GM10266 (cell line): Measurements from ENCODE around the gene GMEB1.
"Not testable (repeated sequence)": the region's sequence is repeated elsewhere in the genome, so short reads cannot be mapped to it uniquely, and the experiment has no call there.

Experiments
- DNase-seq: peaks from one replicate; pipeline ENCODE4 v3.0.0; 2012; ENCODE audit errors: extremely low spot score
- TF ChIP-seq, protein P1 (sequence below): IDR thresholded peaks from 2 replicates; pipeline ENCODE4 v1.5.1; 2012; ENCODE audit warnings: mild to moderate bottlenecking, low read depth; ENCODE audit not compliant: control insufficient read depth, insufficient read depth; ENCODE audit errors: missing control alignments

Gene GMEB1

DNA sequence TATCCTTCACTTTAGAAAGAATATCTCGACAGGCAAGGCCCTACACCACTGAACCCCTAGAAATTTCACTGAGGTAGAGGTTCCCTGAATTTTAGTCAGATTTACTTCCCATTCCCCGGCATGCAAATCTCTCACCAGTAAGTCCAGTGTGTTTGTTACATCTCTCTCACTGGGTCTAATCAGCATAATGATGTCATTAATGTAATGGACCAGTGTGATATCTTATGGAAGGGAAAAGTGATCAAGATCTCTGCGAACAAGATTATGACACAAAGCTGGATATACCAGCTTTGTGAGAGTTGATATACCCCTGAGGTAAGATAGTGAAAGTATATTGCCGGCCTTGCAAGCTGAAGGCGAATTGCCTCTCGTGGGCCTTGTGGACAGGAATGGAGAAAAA, 12.2 kb upstream of the GMEB1 start:
- DNase-seq: no peak
- TF ChIP-seq, protein P1, sequence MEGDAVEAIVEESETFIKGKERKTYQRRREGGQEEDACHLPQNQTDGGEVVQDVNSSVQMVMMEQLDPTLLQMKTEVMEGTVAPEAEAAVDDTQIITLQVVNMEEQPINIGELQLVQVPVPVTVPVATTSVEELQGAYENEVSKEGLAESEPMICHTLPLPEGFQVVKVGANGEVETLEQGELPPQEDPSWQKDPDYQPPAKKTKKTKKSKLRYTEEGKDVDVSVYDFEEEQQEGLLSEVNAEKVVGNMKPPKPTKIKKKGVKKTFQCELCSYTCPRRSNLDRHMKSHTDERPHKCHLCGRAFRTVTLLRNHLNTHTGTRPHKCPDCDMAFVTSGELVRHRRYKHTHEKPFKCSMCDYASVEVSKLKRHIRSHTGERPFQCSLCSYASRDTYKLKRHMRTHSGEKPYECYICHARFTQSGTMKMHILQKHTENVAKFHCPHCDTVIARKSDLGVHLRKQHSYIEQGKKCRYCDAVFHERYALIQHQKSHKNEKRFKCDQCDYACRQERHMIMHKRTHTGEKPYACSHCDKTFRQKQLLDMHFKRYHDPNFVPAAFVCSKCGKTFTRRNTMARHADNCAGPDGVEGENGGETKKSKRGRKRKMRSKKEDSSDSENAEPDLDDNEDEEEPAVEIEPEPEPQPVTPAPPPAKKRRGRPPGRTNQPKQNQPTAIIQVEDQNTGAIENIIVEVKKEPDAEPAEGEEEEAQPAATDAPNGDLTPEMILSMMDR: no peak

DNA sequence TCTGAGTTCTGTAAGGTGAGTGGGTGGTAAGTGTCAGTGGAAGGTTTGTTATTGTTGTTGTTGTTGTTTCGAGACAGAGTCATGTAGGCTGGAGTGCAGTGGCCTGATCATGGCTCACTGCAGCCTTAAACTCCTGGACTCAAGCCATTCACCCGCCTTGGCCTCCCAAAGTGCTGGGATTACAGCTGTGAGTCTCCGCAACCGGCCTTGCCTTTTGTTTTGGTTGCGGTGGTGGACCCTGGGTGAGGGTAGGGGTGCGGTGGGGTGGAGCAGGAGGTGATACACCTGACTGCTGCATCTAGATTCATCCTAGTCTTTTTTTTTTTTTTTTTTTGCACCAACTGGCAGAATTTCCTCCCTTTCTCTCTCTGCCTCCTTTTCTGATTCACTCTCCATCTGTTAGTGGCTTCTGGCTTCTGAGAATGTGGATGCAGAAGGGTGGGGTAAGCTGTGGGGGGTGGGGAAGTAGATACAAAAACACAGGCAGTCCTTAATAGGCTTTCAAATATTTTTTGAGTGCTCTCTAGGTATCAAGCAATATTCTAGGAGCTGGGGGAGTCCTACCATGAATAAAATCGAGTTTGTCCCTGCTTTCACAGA, 4.6 kb upstream of the GMEB1 start:
- no peak for DNase-seq
- TF ChIP-seq, protein P1: no peak

DNA sequence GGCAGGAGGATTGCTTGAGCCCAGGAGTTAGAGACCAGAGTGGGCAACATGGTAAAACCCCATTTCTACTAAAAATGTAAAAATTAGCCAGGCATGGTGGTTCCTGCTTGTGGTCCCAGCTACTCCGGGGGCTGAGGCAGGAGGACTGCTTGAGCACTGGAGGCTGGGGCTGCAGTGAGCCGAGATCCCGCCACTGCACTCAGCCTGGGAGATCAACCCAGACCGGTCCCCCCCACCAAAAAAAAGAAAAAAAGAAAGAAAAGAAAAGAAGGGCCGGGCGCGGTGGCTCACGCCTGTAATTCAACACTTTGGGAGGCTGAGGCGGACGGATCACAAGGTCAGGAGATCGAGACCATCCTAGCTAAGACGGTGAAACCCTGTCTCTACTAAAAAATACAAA, 1.8 kb upstream of the GMEB1 start:
- no peak for DNase-seq
- TF ChIP-seq, protein P1: no peak

DNA sequence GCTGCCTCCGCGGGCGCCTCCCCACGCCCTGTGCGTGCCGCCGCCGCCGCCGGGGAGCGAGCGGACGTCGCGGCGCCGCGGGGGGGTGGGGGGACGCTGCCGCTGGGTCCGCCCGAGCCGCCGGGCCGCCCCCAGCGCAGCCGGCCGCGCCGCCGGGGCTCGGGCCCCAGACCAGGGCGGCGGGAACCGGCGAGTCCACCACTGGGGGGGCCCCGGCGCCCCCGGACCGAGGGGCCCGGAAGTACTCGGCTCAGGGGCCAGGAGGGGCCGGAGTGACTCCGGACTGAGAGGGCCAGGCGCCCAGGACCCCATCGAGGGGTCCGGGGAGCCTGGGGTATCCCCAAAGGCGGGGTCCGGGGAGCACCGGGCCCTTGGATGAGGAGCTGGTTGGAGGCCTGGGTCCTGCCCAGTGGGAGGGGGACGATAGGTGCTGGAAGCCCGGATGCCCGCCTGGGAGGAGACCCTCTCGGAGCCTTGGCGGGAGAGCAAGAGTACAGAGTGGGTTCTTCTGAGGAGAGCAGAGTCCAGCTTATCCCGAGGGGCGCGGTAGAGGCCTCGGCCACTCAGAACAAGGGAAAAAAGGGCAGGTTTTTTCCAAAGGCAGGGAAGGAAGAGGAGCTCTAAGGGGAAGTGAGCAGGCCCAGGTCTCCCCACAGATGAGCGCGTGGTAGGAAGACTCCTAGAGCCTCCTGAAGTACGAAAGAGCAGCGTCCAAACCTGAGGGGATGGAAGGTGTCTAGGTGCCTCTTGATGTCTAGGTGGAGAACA, 556 bp downstream of the GMEB1 start:
- TF ChIP-seq, protein P1: no peak
- DNase-seq: peak; percentile 96

DNA sequence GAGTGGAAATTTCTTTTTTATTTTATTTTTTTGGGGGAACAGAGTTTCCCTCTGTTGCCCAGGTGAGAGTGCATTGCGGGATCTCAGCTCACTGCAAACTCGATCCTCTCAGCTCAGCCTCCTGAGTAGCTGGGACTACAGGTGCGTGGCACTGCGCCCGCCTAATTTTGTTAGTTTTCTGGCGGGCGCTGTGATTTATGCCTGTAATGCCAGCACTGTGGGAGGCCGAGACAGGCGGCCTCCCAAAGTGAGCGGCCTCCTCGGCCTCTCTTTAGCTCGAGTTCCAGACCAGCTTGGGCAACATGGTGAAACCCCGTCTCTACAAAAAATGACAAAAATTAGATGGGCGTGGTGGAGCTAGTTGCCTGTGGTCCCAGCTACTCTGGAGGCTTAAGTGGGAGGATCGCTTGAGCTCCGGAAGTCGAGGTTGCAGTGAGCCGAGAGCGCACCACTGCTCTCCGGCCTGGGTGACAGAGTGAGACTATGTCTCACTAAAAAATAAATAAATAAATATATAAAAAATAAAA, 2.7 kb downstream of the GMEB1 start:
- DNase-seq: no peak
- TF ChIP-seq, protein P1: no peak

DNA sequence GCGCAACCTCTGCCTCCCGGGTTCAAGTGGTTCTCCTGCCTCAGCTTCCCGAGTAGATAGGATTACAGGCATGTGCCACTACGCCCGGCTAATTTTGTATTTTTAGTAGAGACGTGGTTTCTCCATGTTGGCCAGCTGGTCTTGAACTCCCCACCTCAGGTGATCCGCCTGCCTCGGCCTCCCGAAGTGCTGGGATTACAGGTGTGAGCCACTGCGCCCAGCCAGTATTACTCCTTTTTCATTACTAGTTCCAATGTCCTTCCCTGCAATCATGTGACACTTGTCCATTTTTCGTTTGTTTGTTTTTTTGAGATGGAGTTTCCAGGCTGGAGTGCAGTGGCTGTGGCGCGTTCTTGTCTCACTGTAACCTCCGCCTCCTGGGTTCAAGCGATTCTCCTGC, 4.4 kb downstream of the GMEB1 start:
- not testable (repeated sequence) for DNase-seq

DNA sequence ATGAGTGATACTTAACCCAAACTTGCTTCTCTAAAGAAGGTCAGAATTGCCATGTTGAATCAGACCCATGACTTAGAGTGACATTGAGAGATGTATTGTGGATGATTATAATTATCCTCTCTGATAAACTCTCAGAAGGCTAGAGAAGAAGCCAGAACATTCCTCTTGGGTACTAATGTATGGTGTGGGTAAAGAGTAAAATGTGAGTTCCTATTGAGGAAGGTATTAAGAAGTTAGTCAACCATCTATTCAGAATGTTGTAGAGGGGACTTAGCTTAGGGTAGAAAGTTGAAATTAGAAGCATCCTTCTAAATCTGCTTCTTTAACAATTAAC, 7.3 kb downstream of the GMEB1 start:
- TF ChIP-seq, protein P1: no peak
- DNase-seq: no peak
